GM23338 (cell line): Measurements from ENCODE around the gene ZBTB37.

Experiments used
- CREB1 ChIP-seq: fragments of 250-450 bp; sonication (Bioruptor Pico); IDR thresholded peaks from 2 replicates; pipeline ENCODE4 v1.5.0; 2020; ENCODE audit warnings: low read depth, mild to moderate bottlenecking, moderate library complexity
- CTCF ChIP-seq, 2 experiments: fragments of 200-600 bp in 1 of 2; sonication (generic) in 1 of 2; conservative IDR thresholded peaks; 2 replicates each; pipeline versions ENCODE4 v1.5.1 to v1.6.1; 2016 to 2017; ENCODE audit warnings: antibody characterized with exemption in 2 of 2, low read depth in 2 of 2, mild to moderate bottlenecking in 2 of 2, moderate library complexity in 1 of 2
- EZH2 ChIP-seq: fragments of 200-600 bp; sonication (generic); IDR thresholded peaks from one replicate; pipeline ENCODE4 v1.8.0; 2017; ENCODE audit warnings: antibody characterized with exemption, mild to moderate bottlenecking, low read depth; ENCODE audit not compliant: unreplicated experiment
- EZH2phosphoT487 ChIP-seq: fragments of 200-600 bp; sonication (generic); IDR thresholded peaks from one replicate; pipeline ENCODE4 v1.8.1; 2018; ENCODE audit warnings: antibody characterized with exemption; ENCODE audit not compliant: unreplicated experiment
- JUNB ChIP-seq: IDR thresholded peaks from one replicate; pipeline ENCODE4 v1.6.1; 2016; ENCODE audit warnings: antibody characterized with exemption; ENCODE audit not compliant: unreplicated experiment
- NANOG ChIP-seq: IDR thresholded peaks from 2 replicates; pipeline ENCODE4 v1.6.1; 2016; ENCODE audit warnings: antibody characterized with exemption, borderline replicate concordance
- POLR2AphosphoS5 ChIP-seq: IDR thresholded peaks from 2 replicates; pipeline ENCODE4 v1.6.1; 2016; ENCODE audit warnings: antibody characterized with exemption, low read depth

GRCh38 chr1:173917149-173917548 lies 49.0 kb downstream of the ZBTB37 start, which contains the start of gene SERPINC1:
- TF ChIP-seq CTCF (conservative IDR thresholded peaks at IDR 0.05; ENCODE audit: low read depth in 2 of 2) (no peak), EZH2phosphoT487 (no peak), EZH2 (no peak), CREB1 (CRISPR knock-in tag) (no peak), POLR2AphosphoS5 (no peak), JUNB (no peak), NANOG (no peak)
